ENCODE data around the gene PRICKLE2.

- TF ChIP-seq, protein P1, sequence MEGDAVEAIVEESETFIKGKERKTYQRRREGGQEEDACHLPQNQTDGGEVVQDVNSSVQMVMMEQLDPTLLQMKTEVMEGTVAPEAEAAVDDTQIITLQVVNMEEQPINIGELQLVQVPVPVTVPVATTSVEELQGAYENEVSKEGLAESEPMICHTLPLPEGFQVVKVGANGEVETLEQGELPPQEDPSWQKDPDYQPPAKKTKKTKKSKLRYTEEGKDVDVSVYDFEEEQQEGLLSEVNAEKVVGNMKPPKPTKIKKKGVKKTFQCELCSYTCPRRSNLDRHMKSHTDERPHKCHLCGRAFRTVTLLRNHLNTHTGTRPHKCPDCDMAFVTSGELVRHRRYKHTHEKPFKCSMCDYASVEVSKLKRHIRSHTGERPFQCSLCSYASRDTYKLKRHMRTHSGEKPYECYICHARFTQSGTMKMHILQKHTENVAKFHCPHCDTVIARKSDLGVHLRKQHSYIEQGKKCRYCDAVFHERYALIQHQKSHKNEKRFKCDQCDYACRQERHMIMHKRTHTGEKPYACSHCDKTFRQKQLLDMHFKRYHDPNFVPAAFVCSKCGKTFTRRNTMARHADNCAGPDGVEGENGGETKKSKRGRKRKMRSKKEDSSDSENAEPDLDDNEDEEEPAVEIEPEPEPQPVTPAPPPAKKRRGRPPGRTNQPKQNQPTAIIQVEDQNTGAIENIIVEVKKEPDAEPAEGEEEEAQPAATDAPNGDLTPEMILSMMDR (IDR thresholded peaks at IDR 0.05; ENCODE audit: insufficient read depth, low read depth, low read length), result no peak
- no peak for TF ChIP-seq EZH2 (IDR thresholded peaks at IDR 0.05; ENCODE audit: insufficient read depth, low read length)
Measured at GRCh38 chr3:64270142-64270865, 45.0 kb upstream of the PRICKLE2 start.
